Stimulated activated CD4-positive, alpha-beta T cell treated with anti-CD3 and anti-CD28 coated beads, Interleukin-2, amount 100 ng/mL, for 24 hours (primary cell): ENCODE measurements around the gene ABLIM1.

Source experiments
- DNase-seq, 2 donors: peaks; one replicate each; pipeline ENCODE4 v3.0.0-alpha.2; 2020

Gene ABLIM1

DNA sequence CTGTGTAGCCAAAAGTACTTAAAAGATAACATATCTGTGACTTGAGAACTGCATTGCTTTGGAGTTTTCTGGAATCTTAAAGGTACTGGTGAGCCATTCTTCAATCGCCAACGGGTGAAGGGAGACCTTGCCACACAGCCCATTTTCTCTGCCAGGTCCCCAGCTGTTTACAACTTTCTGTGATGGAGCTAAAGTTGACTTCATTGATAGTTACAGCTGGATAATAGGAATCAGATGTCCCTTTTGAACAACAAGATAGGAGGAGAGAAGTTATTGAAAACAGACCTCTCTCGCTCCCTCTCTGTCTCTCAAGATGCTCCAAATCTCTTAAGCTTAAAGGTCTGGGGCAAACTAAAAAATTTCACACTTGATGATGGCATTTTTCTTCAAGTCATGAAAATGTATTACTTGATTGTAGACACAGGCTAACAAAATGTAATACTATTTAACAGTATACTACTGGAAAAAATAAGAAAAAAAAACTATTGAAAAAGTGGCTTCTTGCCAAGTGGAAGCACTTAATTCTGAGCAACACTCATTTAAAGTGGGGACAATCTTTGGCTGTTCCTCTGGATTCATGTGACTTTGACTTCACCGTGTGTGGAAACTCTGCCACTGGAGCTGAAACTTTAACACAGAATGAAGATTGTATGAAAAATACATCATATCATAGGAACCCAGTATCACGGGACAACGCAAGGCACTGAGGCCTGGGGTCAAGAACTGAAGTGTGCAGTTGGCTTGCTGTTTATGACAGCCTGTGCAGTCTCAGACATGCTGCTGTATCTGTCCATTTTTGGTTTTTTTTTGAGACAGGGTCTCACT lies 175.4 kb downstream of the ABLIM1 start:
- DNase-seq, result no peak

GRCh38 chr10:114481055-114481454 lies 177.0 kb downstream of the ABLIM1 start:
- DNase-seq, result no peak

GRCh38 chr10:114479836-114480235 lies 178.2 kb downstream of the ABLIM1 start:
- no peak for DNase-seq

GRCh38 chr10:114479307-114479706 lies 178.8 kb downstream of the ABLIM1 start:
- DNase-seq, result no peak

DNA sequence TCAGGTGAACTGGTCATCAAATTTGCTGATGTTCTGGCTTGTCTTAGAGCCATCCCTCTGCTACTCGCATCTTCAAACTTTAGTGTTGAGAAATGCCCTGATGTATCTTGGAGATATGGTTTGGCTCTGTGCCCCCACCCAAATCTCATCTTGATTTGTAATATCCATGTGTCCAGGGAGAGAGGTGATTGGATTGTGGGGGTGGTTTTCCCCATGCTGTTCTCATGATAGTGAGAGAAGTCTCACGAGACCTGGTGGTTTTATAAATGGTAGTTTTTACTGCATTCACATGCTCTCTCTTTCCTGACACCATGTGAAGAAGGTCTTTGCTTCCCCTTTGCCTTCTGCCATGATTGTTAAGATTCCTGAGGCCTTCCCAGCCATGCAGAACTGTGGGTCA lies 179.8 kb downstream of the ABLIM1 start:
- DNase-seq, result no peak

DNA sequence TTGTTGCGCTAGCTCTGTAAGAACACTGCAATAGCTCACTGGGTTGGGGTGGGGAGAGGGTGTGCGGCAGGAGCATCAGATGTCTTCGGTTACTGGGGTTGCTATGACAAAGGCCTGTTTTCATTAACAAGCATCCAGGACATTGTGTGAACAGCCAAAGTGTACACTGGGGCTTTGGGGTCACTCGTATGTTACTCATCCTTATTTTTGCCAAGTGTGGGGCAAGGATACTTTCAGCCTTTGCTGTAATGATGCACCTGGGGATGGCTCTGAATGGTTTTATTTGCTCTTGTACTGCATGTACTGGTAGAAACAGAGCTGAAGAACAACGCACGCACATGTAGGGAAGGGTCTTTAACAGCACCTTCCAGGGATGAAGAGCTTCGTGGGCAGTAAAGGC lies 180.8 kb downstream of the ABLIM1 start:
- no peak for DNase-seq

DNA sequence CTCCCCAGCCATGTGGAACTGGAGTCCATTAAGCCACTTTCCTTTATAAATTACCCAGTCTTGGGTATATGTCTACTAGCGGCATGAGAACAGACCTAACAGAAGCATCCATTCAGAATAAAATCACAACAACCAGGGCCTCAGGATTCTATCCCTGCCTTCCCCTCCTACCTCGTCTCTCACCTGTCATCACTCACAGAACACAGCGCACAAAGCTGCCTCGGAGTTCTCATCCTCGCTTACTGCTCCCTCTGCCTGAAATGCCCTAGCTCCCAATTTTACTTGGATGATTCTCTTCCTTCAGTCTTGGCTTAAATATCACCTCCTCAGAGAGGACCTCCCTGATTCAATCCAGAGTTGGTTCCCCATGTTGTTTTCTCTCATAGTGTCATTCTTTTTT lies 183.1 kb downstream of the ABLIM1 start:
- no peak for DNase-seq

DNA sequence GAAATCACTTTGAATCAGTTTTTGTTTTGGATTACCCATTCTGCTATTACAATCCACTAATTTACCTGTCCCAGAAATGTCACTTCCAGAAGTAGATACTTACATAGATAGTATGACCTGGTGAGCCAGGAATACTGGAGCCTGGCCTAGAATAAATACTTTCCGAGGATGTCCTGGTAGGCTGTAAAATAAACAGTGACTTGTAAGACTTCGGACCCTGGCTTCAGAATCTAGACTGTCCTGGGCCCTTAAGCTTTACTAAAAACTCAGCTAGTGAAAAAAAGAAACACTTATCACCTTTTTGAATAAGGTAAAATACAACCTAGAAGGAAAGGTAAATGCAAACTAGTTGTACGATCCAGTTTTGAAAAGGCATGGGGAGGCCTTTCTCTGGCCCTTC lies 184.3 kb downstream of the ABLIM1 start:
- no peak for DNase-seq

- no peak for DNase-seq
These were observed 185.2 kb downstream of the ABLIM1 start for GRCh38 chr10:114472877-114473253.

DNA sequence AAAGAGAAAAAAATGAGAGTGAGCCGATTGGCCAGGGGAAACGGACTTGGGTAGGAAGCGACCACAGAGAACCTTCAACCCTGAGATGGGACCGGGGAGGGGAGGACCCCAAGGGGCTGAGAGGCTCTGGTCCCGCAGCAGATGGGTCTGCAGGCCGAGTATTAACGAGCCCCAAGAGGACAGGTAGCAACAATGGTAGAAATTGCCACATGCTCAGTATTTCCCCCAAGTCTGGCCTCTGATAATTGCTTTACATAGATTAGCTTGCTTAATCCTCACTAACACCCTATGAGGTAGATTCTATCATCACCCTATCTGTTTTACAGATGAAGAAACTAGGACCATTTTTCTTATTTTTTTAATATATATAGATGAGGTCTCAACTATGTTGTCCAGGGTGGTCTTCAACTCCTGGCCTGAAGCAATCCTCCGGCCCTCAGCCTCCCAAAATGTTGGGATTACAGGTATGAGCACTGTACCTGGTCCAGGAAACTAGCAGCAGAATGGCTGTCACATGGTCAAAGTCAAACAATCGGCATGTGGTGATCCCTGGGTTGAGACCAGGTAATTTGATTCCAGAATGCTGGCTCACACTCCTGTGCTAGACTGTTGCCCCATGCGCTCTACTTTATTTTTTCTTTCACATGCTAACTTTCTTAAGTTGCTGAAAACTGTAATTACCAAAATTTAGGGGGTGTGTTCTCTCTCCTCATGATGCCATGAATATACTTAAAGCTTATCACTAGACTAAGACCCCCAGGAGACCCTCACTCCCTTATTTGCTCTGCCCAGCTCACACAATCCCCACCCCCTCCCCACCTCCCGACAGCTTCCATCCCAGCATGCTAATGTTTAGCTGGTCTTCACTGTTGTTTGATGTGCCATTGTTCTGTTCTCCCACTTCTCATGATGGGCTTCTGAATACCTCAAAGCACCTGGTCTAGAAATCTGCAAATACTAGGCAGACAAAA lies 185.9 kb downstream of the ABLIM1 start:
- no peak for DNase-seq

DNA sequence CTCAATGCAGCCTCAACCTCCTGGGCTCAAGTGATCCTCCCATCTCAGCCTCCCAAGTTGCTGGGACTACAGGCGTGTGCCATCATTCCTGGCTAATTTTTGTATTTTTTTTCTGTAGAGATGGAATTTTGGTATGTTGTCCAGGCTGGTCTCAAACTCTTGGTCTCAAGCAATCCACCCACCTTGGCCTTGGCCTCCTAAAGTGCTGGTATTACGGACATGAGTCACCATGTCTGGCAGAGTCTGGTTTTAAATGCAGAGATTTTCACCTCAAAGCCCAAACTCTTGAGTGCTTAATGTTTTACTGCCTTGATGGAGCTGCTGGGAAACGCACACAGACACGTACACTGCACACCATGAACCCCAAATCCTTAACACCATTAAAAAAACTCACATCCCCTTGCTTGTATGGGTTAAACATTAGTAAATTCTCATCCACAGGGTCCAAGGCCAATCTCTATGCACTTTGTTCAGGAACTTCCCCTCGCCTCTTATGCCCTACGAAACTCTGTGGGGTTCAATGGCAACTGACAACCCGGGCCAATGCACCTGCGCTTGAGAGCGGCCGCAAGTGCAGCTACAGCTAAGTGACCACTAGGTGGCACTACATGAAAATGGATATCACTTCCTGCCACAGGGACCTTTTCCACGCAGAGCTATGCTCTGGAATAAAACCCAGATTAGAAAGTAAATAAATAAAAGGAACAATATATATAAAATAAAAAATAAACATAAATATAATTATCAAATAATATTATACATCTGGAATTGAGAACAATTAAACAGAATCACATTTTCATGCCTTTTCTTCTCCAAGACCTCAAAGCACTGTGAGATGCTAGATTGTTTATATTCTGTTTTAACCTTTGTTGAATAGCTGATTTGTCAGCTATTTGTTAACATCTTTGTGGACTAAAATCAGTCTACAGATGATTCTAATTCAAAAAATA lies 186.8 kb downstream of the ABLIM1 start:
- DNase-seq, result peak; percentile 65 to 66

DNA sequence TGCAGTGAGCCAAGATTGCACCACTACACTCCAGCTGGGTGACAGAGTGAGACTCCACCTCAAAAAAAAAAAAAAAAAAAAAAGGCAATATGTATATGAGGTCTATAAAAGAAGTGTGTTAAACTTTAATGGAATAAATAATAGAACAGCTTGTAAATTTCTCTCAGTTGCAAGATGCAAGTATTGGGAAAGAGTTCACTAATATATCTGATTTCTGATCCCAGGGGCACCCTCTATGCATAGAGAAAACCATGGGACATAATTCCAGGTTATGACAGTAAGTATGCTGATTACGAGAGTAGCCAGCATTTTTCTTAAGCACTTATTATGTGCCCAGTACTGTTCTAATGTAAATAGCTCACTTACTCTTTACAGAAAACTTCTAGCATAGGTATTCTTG lies 187.7 kb downstream of the ABLIM1 start:
- no peak for DNase-seq

- DNase-seq, result peak; percentile 30 to 39
These were observed 199.1 kb downstream of the ABLIM1 start for GRCh38 chr10:114458955-114459354.

- no peak for DNase-seq
These were observed 199.7 kb downstream of the ABLIM1 start for GRCh38 chr10:114458216-114458920.

DNA sequence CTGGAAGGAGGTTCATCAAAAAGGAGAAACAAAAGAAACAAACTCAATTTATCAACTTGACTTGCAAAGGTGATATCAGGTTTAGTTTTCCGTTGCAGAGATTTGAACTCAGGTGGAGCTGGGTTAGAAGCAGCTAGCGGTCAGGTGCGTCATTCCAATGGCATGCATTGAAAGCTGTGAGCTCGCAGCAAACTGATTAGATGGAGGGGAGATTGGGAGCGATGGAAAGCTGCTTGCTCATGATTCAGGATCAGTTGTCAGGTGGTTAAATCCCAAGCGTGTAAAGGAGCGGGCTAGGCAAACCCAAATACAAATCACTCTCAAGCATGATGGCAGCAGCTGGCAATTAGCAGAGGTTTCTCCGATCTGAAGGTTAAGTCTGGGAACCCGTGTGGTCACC lies 204.5 kb downstream of the ABLIM1 start:
- no peak for DNase-seq

DNA sequence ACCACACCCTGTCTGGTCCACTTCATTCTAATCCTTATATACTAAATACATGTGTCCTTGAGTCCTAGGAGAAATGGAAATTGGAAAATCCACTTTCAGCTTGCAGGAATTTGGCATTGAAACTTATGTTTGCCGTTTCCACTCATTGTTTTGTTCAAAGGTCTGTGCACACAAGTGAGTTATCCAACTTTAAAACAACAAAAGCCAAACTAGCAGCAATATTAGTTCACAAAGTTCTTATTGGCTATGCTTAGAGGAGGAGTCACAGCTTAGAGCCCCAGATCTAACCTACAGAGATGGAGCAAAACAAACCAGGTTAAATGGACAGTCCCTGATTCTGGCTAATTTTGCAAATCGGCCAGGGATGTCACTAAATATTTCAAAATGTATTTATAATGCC lies 209.2 kb downstream of the ABLIM1 start:
- DNase-seq, result no peak

DNA sequence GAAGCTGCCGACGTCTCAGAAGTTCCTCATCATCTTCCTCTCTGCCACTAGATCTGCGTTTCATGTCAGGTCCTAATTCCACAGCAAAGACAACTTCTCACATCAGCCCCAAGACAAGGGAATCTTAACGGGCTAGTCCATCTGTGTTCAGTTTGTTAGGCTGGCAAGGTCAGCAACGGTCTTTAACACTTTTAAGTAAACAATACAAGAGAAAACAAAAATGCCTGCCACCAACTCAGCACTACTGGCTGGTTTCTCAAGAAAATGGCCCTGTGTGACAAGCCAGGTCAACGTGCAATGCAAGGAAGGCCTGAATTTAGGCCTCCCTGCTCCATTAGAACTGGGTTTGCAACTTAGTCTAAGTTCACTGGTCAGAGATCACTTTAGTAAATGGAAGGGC lies 212.7 kb downstream of the ABLIM1 start:
- no peak for DNase-seq

- no peak for DNase-seq
These were observed 213.3 kb downstream of the ABLIM1 start for GRCh38 chr10:114444819-114445218.

- no peak for DNase-seq
These were observed 215.9 kb downstream of the ABLIM1 start for GRCh38 chr10:114442091-114442630.

DNA sequence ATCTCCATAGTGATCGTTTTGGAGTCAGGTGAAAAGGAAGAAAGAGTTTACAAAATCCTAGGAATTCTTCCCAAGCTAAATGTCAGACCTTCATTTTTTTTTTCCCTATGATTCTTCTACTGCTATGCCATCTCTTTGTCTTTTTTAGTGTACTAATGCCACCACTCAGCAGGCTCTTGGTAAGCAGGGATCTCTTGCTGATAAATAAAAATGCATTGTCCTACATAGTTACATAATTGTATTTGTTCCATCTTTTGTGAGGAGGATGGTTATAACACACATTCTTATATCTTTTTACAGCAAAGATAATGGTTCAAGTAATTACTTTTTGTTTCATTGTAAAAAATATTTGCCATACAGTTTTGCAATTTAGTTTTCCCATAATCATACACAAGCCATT lies 217.0 kb downstream of the ABLIM1 start:
- DNase-seq, result no peak

GRCh38 chr10:114437473-114438292 lies 220.4 kb downstream of the ABLIM1 start:
- no peak for DNase-seq
